GM12878 (cell line): ENCODE data around the gene ZFYVE21. TPM values are rescaled to one million over a fixed set of nuclear protein-coding genes. Genes with fewer than 3 reads are reported as not detected.

Experiments used
- ATAC-seq: fragments of 200-7000 bp; cut with Tn5 transposase; 3 replicates; pipeline ENCODE4 v1.9.1; 2020; ENCODE audit warnings: mild to moderate bottlenecking, moderate library complexity
- BruUV-seq: library from RNA; stranded (reverse); fragments of 400-500 nt; replicated peaks from 2 replicates; lab custom pipeline; 2021; lab: Mats Ljungman, UMichigan
- CTCF ChIA-PET: fragments of 300-600 bp; sonication (Branson Sonifier 250); formaldehyde crosslinking; extraction: SDS; loops from one replicate; lab custom pipeline; 2021; ENCODE audit warnings: inconsistent platforms; lab: Yijun Ruan, JAX
- POLR2A ChIA-PET: fragments of 350-600 bp; formaldehyde crosslinking; extraction: SDS; loops from one replicate; lab custom pipeline; 2021; ENCODE audit warnings: inconsistent platforms; lab: Charles Lee
- RAD21 ChIA-PET: fragments of 300-600 bp; sonication (Branson Sonifier 250); formaldehyde crosslinking; loops from one replicate; lab custom pipeline; 2023; ENCODE audit warnings: antibody characterized with exemption; ENCODE audit not compliant: unreplicated experiment; lab: Charles Lee
- SMC1A ChIA-PET: fragments of 300-600 bp; sonication (Branson Sonifier 250); formaldehyde crosslinking; loops from one replicate; lab custom pipeline; 2023; ENCODE audit not compliant: unreplicated experiment, uncharacterized antibody; lab: Charles Lee
- DNase-seq: peaks from one replicate; pipeline ENCODE4 v3.0.0-alpha.2; 2011; ENCODE audit warnings: low read depth, low spot score
- FAIRE-seq: peaks from 3 replicates; lab custom pipeline; 2011; peaks lifted over from hg19 to GRCh38; lab: Jason Lieb, UNC
- H2AFZ ChIP-seq: 2 replicates; pipeline ENCODE4 v1.6.0; 2011; ENCODE audit warnings: low read depth, low read length, control low read depth; ENCODE audit not compliant: control insufficient read depth
- H3K27ac ChIP-seq: 2 replicates; pipeline ENCODE4 v1.5.1; 2011; ENCODE audit warnings: control low read depth; ENCODE audit not compliant: control insufficient read depth, insufficient read depth
- H3K27me3 ChIP-seq, 2 experiments: replicated peaks in 1 of 2; 2 replicates each; pipeline versions ENCODE4 v1.6.0 to v1.6.1; 2011; ENCODE audit warnings: low read length in 1 of 2; ENCODE audit not compliant: control insufficient read depth in 2 of 2, insufficient read depth in 2 of 2
- H3K36me3 ChIP-seq, 2 experiments: 2 replicates each; pipeline ENCODE4 v1.5.1; 2011; ENCODE audit warnings: low read length in 1 of 2; ENCODE audit not compliant: control insufficient read depth in 2 of 2, insufficient read depth in 2 of 2
- H3K4me1 ChIP-seq: 2 replicates; pipeline ENCODE4 v1.6.1; 2011; ENCODE audit warnings: mild to moderate bottlenecking, low read length, moderate library complexity, mixed read lengths; ENCODE audit not compliant: control insufficient read depth, insufficient read depth
- H3K4me2 ChIP-seq: 2 replicates; pipeline ENCODE4 v1.6.0; 2011; ENCODE audit warnings: control low read depth; ENCODE audit not compliant: control insufficient read depth, insufficient read depth
- H3K4me3 ChIP-seq: fragments of 200-600 bp; sonication (generic); 2 replicates; pipeline ENCODE4 v1.5.1; 2016
- H3K79me2 ChIP-seq: 2 replicates; pipeline ENCODE4 v1.6.0; 2011; ENCODE audit warnings: low read length; ENCODE audit not compliant: control insufficient read depth, insufficient read depth
- H3K9ac ChIP-seq: 2 replicates; pipeline ENCODE4 v1.8.0; 2011; ENCODE audit warnings: low read length, control low read depth, mixed read lengths; ENCODE audit not compliant: control insufficient read depth, insufficient read depth
- H3K9me3 ChIP-seq: replicated peaks from 3 replicates; pipeline ENCODE4 v1.5.1; 2011; ENCODE audit warnings: mild to moderate bottlenecking, low read length; ENCODE audit not compliant: control insufficient read depth, insufficient read depth
- H4K20me1 ChIP-seq: 2 replicates; pipeline ENCODE4 v1.6.0; 2011; ENCODE audit not compliant: control insufficient read depth, insufficient read depth
- ATF7 ChIP-seq: fragments of 450-650 bp; IDR thresholded peaks from 2 replicates; pipeline ENCODE4 v1.6.1; 2016; ENCODE audit warnings: low read depth, mild to moderate bottlenecking
- CBFB ChIP-seq: IDR thresholded peaks from 2 replicates; pipeline ENCODE4 v1.6.1; 2016; ENCODE audit warnings: antibody characterized with exemption, low read depth
- EP300 ChIP-seq, 2 experiments: fragments of 150-350 bp in 1 of 2; IDR thresholded peaks; 2 replicates each; pipeline ENCODE4 v1.6.1; 2011 to 2012; ENCODE audit warnings: low read depth in 2 of 2, low read length in 2 of 2, borderline replicate concordance in 1 of 2, improper control_type of control experiment in 1 of 2, inconsistent platforms in 1 of 2; ENCODE audit not compliant: control insufficient read depth in 1 of 2
- EZH2 ChIP-seq: IDR thresholded peaks from 2 replicates; pipeline ENCODE4 v1.6.1; 2012; ENCODE audit warnings: low read depth, mild to moderate bottlenecking, control low read depth, inconsistent platforms, low read length, borderline replicate concordance; ENCODE audit not compliant: control insufficient read depth
- GATAD2B ChIP-seq: fragments of 450-650 bp; conservative IDR thresholded peaks from 2 replicates; pipeline ENCODE4 v1.6.1; 2017; ENCODE audit warnings: low read depth, mild to moderate bottlenecking, moderate library complexity
- IKZF1 ChIP-seq: fragments of 450-650 bp; conservative IDR thresholded peaks from 2 replicates; pipeline ENCODE4 v1.6.1; 2017; ENCODE audit warnings: antibody characterized with exemption, mild to moderate bottlenecking
- MXI1 ChIP-seq: fragments of 150-350 bp; IDR thresholded peaks from 2 replicates; pipeline ENCODE4 v1.6.1; 2011; ENCODE audit warnings: low read depth, mild to moderate bottlenecking, inconsistent platforms, low read length, improper control_type of control experiment
- NFYB ChIP-seq: IDR thresholded peaks from 2 replicates; pipeline ENCODE4 v1.6.1; 2011; ENCODE audit warnings: low read depth, mild to moderate bottlenecking, low read length, improper control_type of control experiment, moderate library complexity; ENCODE audit not compliant: insufficient read depth
- RB1 ChIP-seq: fragments of 450-650 bp; formaldehyde crosslinking; IDR thresholded peaks from 2 replicates; pipeline ENCODE4 v1.6.1; 2017; ENCODE audit warnings: mild to moderate bottlenecking, borderline replicate concordance
- SP1 ChIP-seq: IDR thresholded peaks from one replicate; pipeline ENCODE4 v1.6.1; 2011; ENCODE audit warnings: low read depth, low read length
- STAT3 ChIP-seq: IDR thresholded peaks from 2 replicates; pipeline ENCODE4 v1.6.1; 2011; ENCODE audit warnings: low read depth, low read length, improper control_type of control experiment
- ZNF384 ChIP-seq: IDR thresholded peaks from 2 replicates; pipeline ENCODE4 v1.6.1; 2012; ENCODE audit warnings: low read depth, mild to moderate bottlenecking, low read length, improper control_type of control experiment, borderline replicate concordance
- WGBS: methylation state at CpG from one replicate; pipeline ENCODE4 v1.1.6; 2016; ENCODE audit warnings: low lambda C conversion rate; ENCODE audit not compliant: insufficient replicate concordance, insufficient coverage; ENCODE audit errors: missing lambda C conversion rate; 5-methylcytosine and 5-hydroxymethylcytosine counted together
- in situ Hi-C: fragments of 300-500 bp; cut with MboI; formaldehyde crosslinking; loops from 9 replicates; pipeline ENCODE4 v1.14.3; 2018; ENCODE audit warnings: mixed read lengths
- intact Hi-C: fragments of 100-400 bp; cut with micrococcal nuclease; formaldehyde crosslinking; loops from one replicate; pipeline ENCODE4 v1.14.2; 2022; ENCODE audit not compliant: unreplicated experiment
- polyA plus RNA-seq, 11 experiments: library from polyadenylated mRNA; depleted of rRNA in 4 of 11; unstranded in 6 of 11; stranded (reverse) in 5 of 11; fragments of >200 nt; fragmentation: Nextera tagmentation in 4 of 11; fragmentation: Illumina TruSeq in 1 of 11; extraction: Ambion mirVana in 4 of 11; extraction: Trizol in 1 of 11; gene quantifications; 1 replicate in 1 of 11; 2 replicates in 10 of 11; pipeline versions ENCODE4 v1.2.1 to v1.2.3, GENCODE V29; 2011 to 2016; ENCODE audit warnings: inconsistent platforms in 2 of 11, missing spikeins in 2 of 11, low read depth in 1 of 11
- total RNA-seq, 4 experiments: library from RNA; depleted of rRNA in 3 of 4; stranded (reverse); fragments of >200 nt in 3 of 4; fragmentation: Illumina TruSeq in 1 of 4; extraction: Trizol in 1 of 4; gene quantifications; 2 replicates each; pipeline versions ENCODE4 v1.2.1 to v1.2.3, GENCODE V29; 2013 to 2021
- TF ChIP-seq, protein P1 (sequence below): fragments of 450-650 bp; IDR thresholded peaks from 2 replicates; pipeline ENCODE4 v1.6.1; 2016; ENCODE audit warnings: mild to moderate bottlenecking
- TF ChIP-seq, protein P2 (sequence below): fragments of 450-650 bp; formaldehyde crosslinking; IDR thresholded peaks from 2 replicates; pipeline ENCODE4 v1.4.0; 2022; ENCODE audit warnings: mild to moderate bottlenecking, moderate library complexity
- TF ChIP-seq, protein P3 (sequence below): fragments of 450-650 bp; IDR thresholded peaks from 2 replicates; pipeline ENCODE4 v1.6.1; 2017; ENCODE audit warnings: mild to moderate bottlenecking, low read depth, inconsistent platforms; ENCODE audit not compliant: poor library complexity, severe bottlenecking
- TF ChIP-seq, protein P4 (sequence below): fragments of 450-650 bp; IDR thresholded peaks from 2 replicates; pipeline ENCODE4 v1.6.1; 2014; ENCODE audit warnings: mild to moderate bottlenecking

ZFYVE21 gene
- total and polyA plus RNA-seq, 10 of the 15 experiments (the other 5 are each of a cell fraction or from before 2014, with no cell fraction given): 0.79 to 21.7 (median 13.8) TPM

DNA sequence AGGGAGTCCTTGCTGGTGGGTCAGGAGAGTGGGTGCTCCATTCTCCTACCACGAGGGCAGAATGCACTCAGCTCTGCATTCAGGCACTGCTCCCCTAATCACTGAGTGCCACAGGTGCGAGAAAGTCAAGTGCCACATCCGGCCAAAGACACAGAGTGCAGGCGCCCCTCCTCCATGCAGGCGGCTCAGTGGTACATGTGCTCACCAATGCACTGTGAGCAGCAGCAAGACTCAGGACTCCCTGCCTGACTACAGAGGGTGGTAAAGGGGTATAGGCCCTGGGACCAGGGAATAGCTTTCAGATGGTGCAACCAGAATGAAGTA, 32.9 kb downstream of the ZFYVE21 start (continued):
- TF ChIP-seq, protein P1, sequence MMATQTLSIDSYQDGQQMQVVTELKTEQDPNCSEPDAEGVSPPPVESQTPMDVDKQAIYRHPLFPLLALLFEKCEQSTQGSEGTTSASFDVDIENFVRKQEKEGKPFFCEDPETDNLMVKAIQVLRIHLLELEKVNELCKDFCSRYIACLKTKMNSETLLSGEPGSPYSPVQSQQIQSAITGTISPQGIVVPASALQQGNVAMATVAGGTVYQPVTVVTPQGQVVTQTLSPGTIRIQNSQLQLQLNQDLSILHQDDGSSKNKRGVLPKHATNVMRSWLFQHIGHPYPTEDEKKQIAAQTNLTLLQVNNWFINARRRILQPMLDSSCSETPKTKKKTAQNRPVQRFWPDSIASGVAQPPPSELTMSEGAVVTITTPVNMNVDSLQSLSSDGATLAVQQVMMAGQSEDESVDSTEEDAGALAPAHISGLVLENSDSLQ: no peak
- TF ChIP-seq MXI1: no peak
- TF ChIP-seq EZH2: no peak
- TF ChIP-seq CBFB: no peak

DNA sequence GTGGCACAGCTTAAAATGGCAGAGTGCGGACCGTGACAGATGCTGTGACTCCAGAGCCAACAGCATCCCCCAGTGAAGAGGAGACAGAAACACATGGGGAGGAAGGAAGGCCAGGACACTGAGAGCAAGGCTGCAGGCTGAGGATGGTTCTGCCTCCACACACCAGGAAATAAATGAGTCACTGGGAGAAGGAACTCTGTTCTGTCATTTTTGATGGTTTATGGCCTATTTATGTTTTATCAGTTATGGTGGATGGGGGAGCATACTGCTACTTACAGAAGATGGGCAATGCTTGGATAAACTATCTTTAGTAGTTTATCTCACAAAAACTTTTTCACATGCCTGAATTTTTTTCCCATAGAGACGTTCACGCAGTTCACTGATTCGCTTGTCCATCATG, 33.8 kb downstream of the ZFYVE21 start:
- H4K20me1 ChIP-seq: no peaks in the 10 kb centered on the region
- ChIA-PET POLR2A (no interaction called here), CTCF (no interaction called here), RAD21 (no interaction called here), SMC1A (no interaction called here)
- in situ Hi-C loops (no loop called here), intact Hi-C loops (no loop called here)
- no peak for ATAC-seq
- no peaks in the 10 kb centered on the region for H3K4me1 ChIP-seq
- no peak overlapping the region for H2AFZ ChIP-seq
- BruUV-seq: no TSS peak
- H3K27ac ChIP-seq: no peak overlapping the region
- H3K4me2 ChIP-seq: no peak overlapping the region
- H3K36me3 ChIP-seq: peaks cover 0 to 2% of the 10 kb centered on the region in 2 experiments; a peak in 1 of 4 replicates
- H3K9ac ChIP-seq: no peak overlapping the region
- H3K27me3 ChIP-seq: no peaks in the 10 kb centered on the region
- no peak for FAIRE-seq
- H3K4me3 ChIP-seq: no peak overlapping the region
- H3K9me3 ChIP-seq: no peaks in the 10 kb centered on the region
- no peaks in the 10 kb centered on the region for H3K79me2 ChIP-seq
- no peak for DNase-seq
- 99% methylated on average over 5 of the region's 5 CpGs for WGBS
- TF ChIP-seq ZNF384 (no peak), EP300 (IDR thresholded peaks at IDR 0.05; ENCODE audit: borderline replicate concordance in 1 of 2, control insufficient read depth in 1 of 2, low read depth in 2 of 2, low read length in 2 of 2) (no peak), NFYB (no peak), ATF7 (no peak), STAT3 (no peak), SP1 (no peak), GATAD2B (no peak), IKZF1 (no peak), RB1 (no peak)
- TF ChIP-seq, protein P2, sequence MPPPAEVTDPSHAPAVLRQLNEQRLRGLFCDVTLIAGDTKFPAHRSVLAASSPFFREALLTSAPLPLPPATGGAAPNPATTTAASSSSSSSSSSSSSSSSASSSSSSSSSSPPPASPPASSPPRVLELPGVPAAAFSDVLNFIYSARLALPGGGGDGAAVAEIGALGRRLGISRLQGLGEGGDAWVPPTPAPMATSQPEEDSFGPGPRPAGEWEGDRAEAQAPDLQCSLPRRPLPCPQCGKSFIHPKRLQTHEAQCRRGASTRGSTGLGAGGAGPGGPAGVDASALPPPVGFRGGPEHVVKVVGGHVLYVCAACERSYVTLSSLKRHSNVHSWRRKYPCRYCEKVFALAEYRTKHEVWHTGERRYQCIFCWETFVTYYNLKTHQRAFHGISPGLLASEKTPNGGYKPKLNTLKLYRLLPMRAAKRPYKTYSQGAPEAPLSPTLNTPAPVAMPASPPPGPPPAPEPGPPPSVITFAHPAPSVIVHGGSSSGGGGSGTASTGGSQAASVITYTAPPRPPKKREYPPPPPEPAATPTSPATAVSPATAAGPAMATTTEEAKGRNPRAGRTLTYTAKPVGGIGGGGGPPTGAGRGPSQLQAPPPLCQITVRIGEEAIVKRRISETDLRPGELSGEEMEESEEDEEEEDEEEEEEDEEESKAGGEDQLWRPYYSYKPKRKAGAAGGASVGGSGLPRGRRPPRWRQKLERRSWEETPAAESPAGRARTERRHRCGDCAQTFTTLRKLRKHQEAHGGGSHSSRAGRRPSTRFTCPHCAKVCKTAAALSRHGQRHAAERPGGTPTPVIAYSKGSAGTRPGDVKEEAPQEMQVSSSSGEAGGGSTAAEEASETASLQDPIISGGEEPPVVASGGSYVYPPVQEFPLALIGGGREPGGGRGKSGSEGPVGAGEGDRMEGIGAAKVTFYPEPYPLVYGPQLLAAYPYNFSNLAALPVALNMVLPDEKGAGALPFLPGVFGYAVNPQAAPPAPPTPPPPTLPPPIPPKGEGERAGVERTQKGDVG (CRISPR knock-in tag): no peak
- TF ChIP-seq, protein P3, sequence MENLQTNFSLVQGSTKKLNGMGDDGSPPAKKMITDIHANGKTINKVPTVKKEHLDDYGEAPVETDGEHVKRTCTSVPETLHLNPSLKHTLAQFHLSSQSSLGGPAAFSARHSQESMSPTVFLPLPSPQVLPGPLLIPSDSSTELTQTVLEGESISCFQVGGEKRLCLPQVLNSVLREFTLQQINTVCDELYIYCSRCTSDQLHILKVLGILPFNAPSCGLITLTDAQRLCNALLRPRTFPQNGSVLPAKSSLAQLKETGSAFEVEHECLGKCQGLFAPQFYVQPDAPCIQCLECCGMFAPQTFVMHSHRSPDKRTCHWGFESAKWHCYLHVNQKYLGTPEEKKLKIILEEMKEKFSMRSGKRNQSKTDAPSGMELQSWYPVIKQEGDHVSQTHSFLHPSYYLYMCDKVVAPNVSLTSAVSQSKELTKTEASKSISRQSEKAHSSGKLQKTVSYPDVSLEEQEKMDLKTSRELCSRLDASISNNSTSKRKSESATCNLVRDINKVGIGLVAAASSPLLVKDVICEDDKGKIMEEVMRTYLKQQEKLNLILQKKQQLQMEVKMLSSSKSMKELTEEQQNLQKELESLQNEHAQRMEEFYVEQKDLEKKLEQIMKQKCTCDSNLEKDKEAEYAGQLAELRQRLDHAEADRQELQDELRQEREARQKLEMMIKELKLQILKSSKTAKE: no peak
- TF ChIP-seq, protein P4, sequence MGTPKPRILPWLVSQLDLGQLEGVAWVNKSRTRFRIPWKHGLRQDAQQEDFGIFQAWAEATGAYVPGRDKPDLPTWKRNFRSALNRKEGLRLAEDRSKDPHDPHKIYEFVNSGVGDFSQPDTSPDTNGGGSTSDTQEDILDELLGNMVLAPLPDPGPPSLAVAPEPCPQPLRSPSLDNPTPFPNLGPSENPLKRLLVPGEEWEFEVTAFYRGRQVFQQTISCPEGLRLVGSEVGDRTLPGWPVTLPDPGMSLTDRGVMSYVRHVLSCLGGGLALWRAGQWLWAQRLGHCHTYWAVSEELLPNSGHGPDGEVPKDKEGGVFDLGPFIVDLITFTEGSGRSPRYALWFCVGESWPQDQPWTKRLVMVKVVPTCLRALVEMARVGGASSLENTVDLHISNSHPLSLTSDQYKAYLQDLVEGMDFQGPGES: no peak
